GM12878 (cell line): ENCODE data around the gene HSPB6. TPM values are rescaled to one million over a fixed set of nuclear protein-coding genes. Genes with fewer than 3 reads are reported as not detected.

Experiments used
- ASH2L ChIP-seq: fragments of 300-600, 200-600 bp; sonication (generic); IDR thresholded peaks from 2 replicates; pipeline ENCODE4 v1.6.1; 2017; ENCODE audit warnings: low read depth, mild to moderate bottlenecking, borderline replicate concordance
- CEBPZ ChIP-seq: fragments of 150-350 bp; IDR thresholded peaks from 2 replicates; pipeline ENCODE4 v1.6.1; 2016; ENCODE audit warnings: low read depth, low read length
- CTCF ChIP-seq, 3 experiments: IDR thresholded peaks in 2 of 3; conservative IDR thresholded peaks in 1 of 3; 2 replicates each; pipeline ENCODE4 v1.5.1; 2011; ENCODE audit warnings: low read depth in 3 of 3, low read length in 3 of 3, mild to moderate bottlenecking in 3 of 3, control low read depth in 2 of 3, moderate library complexity in 2 of 3, inconsistent platforms in 1 of 3, mixed read lengths in 1 of 3; ENCODE audit not compliant: control insufficient read depth in 2 of 3, insufficient read depth in 1 of 3; ENCODE audit errors: extremely low read depth in 1 of 3
- EGR1 ChIP-seq, 2 experiments: IDR thresholded peaks; 1 replicate in 1 of 2; 2 replicates in 1 of 2; pipeline ENCODE4 v1.6.1; 2011 to 2012; ENCODE audit warnings: low read depth in 2 of 2, low read length in 2 of 2, borderline replicate concordance in 1 of 2, mild to moderate bottlenecking in 1 of 2, moderate library complexity in 1 of 2
- ELK1 ChIP-seq: IDR thresholded peaks from 2 replicates; pipeline ENCODE4 v1.6.1; 2012; ENCODE audit warnings: low read depth, low read length, improper control_type of control experiment
- EP300 ChIP-seq, 2 experiments: fragments of 150-350 bp in 1 of 2; IDR thresholded peaks; 2 replicates each; pipeline ENCODE4 v1.6.1; 2011 to 2012; ENCODE audit warnings: low read depth in 2 of 2, low read length in 2 of 2, borderline replicate concordance in 1 of 2, improper control_type of control experiment in 1 of 2, inconsistent platforms in 1 of 2; ENCODE audit not compliant: control insufficient read depth in 1 of 2
- FOXM1 ChIP-seq: IDR thresholded peaks from 2 replicates; pipeline ENCODE4 v1.6.1; 2012; ENCODE audit warnings: low read depth, mild to moderate bottlenecking, inconsistent platforms, low read length, moderate library complexity
- GATAD2B ChIP-seq: fragments of 450-650 bp; conservative IDR thresholded peaks from 2 replicates; pipeline ENCODE4 v1.6.1; 2017; ENCODE audit warnings: low read depth, mild to moderate bottlenecking, moderate library complexity
- HSF1 ChIP-seq: fragments of 150-350 bp; IDR thresholded peaks from 2 replicates; pipeline ENCODE4 v1.6.1; 2014; ENCODE audit warnings: mild to moderate bottlenecking, low read depth, low read length
- IRF5 ChIP-seq: fragments of 450-650 bp; IDR thresholded peaks from 2 replicates; pipeline ENCODE4 v1.6.1; 2017; ENCODE audit warnings: borderline replicate concordance
- JUNB ChIP-seq: IDR thresholded peaks from 2 replicates; pipeline ENCODE4 v1.6.1; 2016; ENCODE audit warnings: antibody characterized with exemption, mild to moderate bottlenecking
- PAX5 ChIP-seq: IDR thresholded peaks from 2 replicates; pipeline ENCODE4 v1.6.1; 2011; ENCODE audit warnings: low read depth, low read length, borderline replicate concordance
- POLR2A ChIP-seq: IDR thresholded peaks from 2 replicates; pipeline ENCODE4 v1.6.1; 2011; ENCODE audit warnings: low read depth, mild to moderate bottlenecking, low read length
- RB1 ChIP-seq: fragments of 450-650 bp; formaldehyde crosslinking; IDR thresholded peaks from 2 replicates; pipeline ENCODE4 v1.6.1; 2017; ENCODE audit warnings: mild to moderate bottlenecking, borderline replicate concordance
- SUZ12 ChIP-seq: fragments of 200-600 bp; sonication (generic); IDR thresholded peaks from one replicate; pipeline ENCODE4 v1.6.1; 2018; ENCODE audit warnings: antibody characterized with exemption, mild to moderate bottlenecking; ENCODE audit not compliant: unreplicated experiment
- TBL1XR1 ChIP-seq: IDR thresholded peaks from 2 replicates; pipeline ENCODE4 v1.6.1; 2012; ENCODE audit warnings: low read depth, low read length, improper control_type of control experiment
- ZNF24 ChIP-seq: fragments of 450-650 bp; IDR thresholded peaks from 2 replicates; pipeline ENCODE4 v1.6.1; 2017; ENCODE audit warnings: antibody characterized with exemption, mild to moderate bottlenecking
- ZNF384 ChIP-seq: IDR thresholded peaks from 2 replicates; pipeline ENCODE4 v1.6.1; 2012; ENCODE audit warnings: low read depth, mild to moderate bottlenecking, low read length, improper control_type of control experiment, borderline replicate concordance
- polyA plus RNA-seq, 11 experiments: library from polyadenylated mRNA; depleted of rRNA in 4 of 11; unstranded in 6 of 11; stranded (reverse) in 5 of 11; fragments of >200 nt; fragmentation: Nextera tagmentation in 4 of 11; fragmentation: Illumina TruSeq in 1 of 11; extraction: Ambion mirVana in 4 of 11; extraction: Trizol in 1 of 11; gene quantifications; 1 replicate in 1 of 11; 2 replicates in 10 of 11; pipeline versions ENCODE4 v1.2.1 to v1.2.3, GENCODE V29; 2011 to 2016; ENCODE audit warnings: inconsistent platforms in 2 of 11, missing spikeins in 2 of 11, low read depth in 1 of 11
- total RNA-seq, 4 experiments: library from RNA; depleted of rRNA in 3 of 4; stranded (reverse); fragments of >200 nt in 3 of 4; fragmentation: Illumina TruSeq in 1 of 4; extraction: Trizol in 1 of 4; gene quantifications; 2 replicates each; pipeline versions ENCODE4 v1.2.1 to v1.2.3, GENCODE V29; 2013 to 2021

The HSPB6 gene
- total and polyA plus RNA-seq, 10 of the 15 experiments (the other 5 are each of a cell fraction or from before 2014, with no cell fraction given) = 0.09 to 1.6 (median 0.36) TPM; not detected in 4

- TF ChIP-seq PAX5 = peak; percentile 74; the same call in 1 of the 2 replicates
- no peak for TF ChIP-seq SUZ12
- no peak for TF ChIP-seq ZNF24
- no peak for TF ChIP-seq IRF5
- TF ChIP-seq RB1 = no peak
- TF ChIP-seq ASH2L = peak; percentile 84; the same call in 1 of the 2 replicates
- no peak for TF ChIP-seq CTCF (IDR thresholded peaks at IDR 0.05 in 2 of 3, conservative IDR thresholded peaks at IDR 0.05 in 1 of 3; ENCODE audit: control insufficient read depth in 2 of 3, extremely low read depth in 1 of 3, insufficient read depth in 1 of 3, low read depth in 3 of 3, low read length in 3 of 3)
- TF ChIP-seq TBL1XR1 = peak; percentile 75; the same call in 1 of the 2 replicates
- TF ChIP-seq ELK1 = no peak
- no peak for TF ChIP-seq ZNF384
- no peak; a peak in 1 of 3 replicates for TF ChIP-seq EGR1 (IDR thresholded peaks at IDR 0.05; ENCODE audit: borderline replicate concordance in 1 of 2, low read depth in 2 of 2, low read length in 2 of 2)
- TF ChIP-seq POLR2A = peak; percentile 69
- peak; percentile 97 for TF ChIP-seq JUNB
- TF ChIP-seq HSF1 = no peak
- peak; percentile 22; the same call in 1 of the 2 replicates for TF ChIP-seq FOXM1
- TF ChIP-seq GATAD2B = peak; percentile 49; the same call in 1 of the 2 replicates
- TF ChIP-seq EP300 (IDR thresholded peaks at IDR 0.05; ENCODE audit: borderline replicate concordance in 1 of 2, control insufficient read depth in 1 of 2, low read depth in 2 of 2, low read length in 2 of 2) = peak; percentile 70 to 92
- TF ChIP-seq CEBPZ = no peak
Measured at GRCh38 chr19:35710784-35711723, 45.8 kb downstream of the HSPB6 start (continued).
